Large intestine (tissue), 12 donors: ENCODE data around the gene ETV1. TPM values are rescaled to one million over a fixed set of nuclear protein-coding genes. Genes with fewer than 3 reads are reported as not detected.

Experiments
- DNase-seq, 2 donors: peaks; one replicate each; pipeline versions ENCODE4 v3.0.0 to v3.0.0-alpha.2; 2013
- H3K27ac ChIP-seq: one replicate; pipeline ENCODE4 v1.5.1; 2013; ENCODE audit warnings: low read length
- H3K27me3 ChIP-seq: 2 replicates; pipeline ENCODE4 v1.6.1; 2013; ENCODE audit warnings: low read length; ENCODE audit not compliant: control insufficient read depth, insufficient read depth
- H3K36me3 ChIP-seq: 2 replicates; pipeline ENCODE4 v1.6.1; 2013; ENCODE audit warnings: low read length; ENCODE audit not compliant: control insufficient read depth, insufficient read depth
- H3K4me1 ChIP-seq: one replicate; pipeline ENCODE4 v1.6.1; 2013; ENCODE audit warnings: low read length; ENCODE audit not compliant: control insufficient read depth, insufficient read depth
- H3K4me3 ChIP-seq: one replicate; pipeline ENCODE4 v1.5.1; 2013; ENCODE audit warnings: low read length
- H3K9me3 ChIP-seq: one replicate; pipeline ENCODE4 v1.6.1; 2013; ENCODE audit warnings: mild to moderate bottlenecking, low read depth, low read length, moderate library complexity; ENCODE audit not compliant: control insufficient read depth
- WGBS: methylation state at CpG from one replicate; pipeline ENCODE4 v1.1.5; 2013; ENCODE audit warnings: low lambda C conversion rate; ENCODE audit not compliant: insufficient coverage; 5-methylcytosine and 5-hydroxymethylcytosine counted together
- long read RNA-seq, 11 donors: transcript quantifications; one replicate each; lab custom pipeline, GENCODE V29; 2026
- polyA plus RNA-seq: library from polyadenylated mRNA; unstranded; fragments of 120-200 nt; gene quantifications from one replicate; pipeline ENCODE4 v1.2.1, GENCODE V29; 2013

ETV1 gene
- polyA plus RNA-seq: 30.6 TPM
- long read RNA-seq, donor 1, partial matches to known transcripts: 5 of 5 reads
- long read RNA-seq, donor 1, other reads (novel, unspliced or antisense): 0 of 5 reads
- long read RNA-seq, donor 2: 0 reads
- long read RNA-seq, donor 3: 0 reads
- long read RNA-seq, donor 4: 0 reads
- long read RNA-seq, donor 5, partial matches to known transcripts: 0 of 1 reads
- long read RNA-seq, donor 5, other reads (novel, unspliced or antisense): 0 of 1 reads
- long read RNA-seq, donor 6, partial matches to known transcripts: 0 of 1 reads
- long read RNA-seq, donor 6, other reads (novel, unspliced or antisense): 0 of 1 reads
- long read RNA-seq, donor 7: 0 reads
- long read RNA-seq, donor 8, partial matches to known transcripts: 0 of 1 reads
- long read RNA-seq, donor 8, other reads (novel, unspliced or antisense): 0 of 1 reads
- long read RNA-seq, donor 9: 0 reads
- long read RNA-seq, donor 10, partial matches to known transcripts: 0 of 1 reads
- long read RNA-seq, donor 10, other reads (novel, unspliced or antisense): 0 of 1 reads
- long read RNA-seq, donor 11: 0 reads

DNA sequence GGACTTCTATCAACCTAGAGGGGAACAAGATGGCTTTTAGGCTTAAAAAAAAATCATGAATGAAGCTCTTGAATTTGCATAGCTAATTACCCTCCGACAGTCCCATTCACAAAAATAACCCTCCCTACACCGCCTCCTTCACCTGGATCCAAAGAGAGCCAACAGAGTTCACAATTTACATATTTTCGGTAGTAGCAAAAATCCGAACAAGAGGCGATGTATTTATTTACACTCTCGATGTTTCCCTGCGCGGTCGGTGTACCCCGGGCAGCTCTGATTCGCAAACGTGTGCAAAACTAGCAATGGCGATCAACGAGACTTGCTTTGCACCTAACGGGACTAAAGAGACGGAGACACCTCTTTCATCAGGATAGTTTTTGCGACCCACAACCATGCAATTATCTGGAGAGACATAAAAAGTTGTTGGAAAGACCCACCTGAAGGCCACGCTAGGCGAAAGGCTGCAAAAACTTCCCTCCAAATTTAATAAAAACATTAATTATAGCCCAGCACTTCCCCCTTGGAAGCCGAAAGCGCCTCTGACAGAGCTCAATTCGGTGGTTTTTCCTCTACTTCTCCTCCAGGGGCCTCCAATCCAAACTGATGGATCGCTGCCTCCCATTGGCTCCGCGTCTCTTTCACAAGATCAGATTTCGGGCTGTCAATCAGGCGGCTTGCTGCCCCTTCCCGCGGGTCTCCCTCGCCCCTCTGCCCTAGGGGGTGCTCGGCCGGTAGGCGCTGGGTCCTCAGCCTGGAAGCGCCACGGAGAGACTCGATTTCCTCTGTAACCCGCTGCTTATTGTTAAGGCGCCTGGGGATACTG, at the start of gene ETV1:
ETV1 (minus strand) TSS at position 541 of the 823 bp plus-strand sequence. CDS start 614 bp downstream, outside the sequence.
- Histone ChIP-seq H3K9me3 (no peaks in the 10 kb centered on the region), H3K27ac (peak within 1 kb of the TSS; percentile 69)
- WGBS: no CpG with 5 or more reads among the region's 38 CpGs

DNA sequence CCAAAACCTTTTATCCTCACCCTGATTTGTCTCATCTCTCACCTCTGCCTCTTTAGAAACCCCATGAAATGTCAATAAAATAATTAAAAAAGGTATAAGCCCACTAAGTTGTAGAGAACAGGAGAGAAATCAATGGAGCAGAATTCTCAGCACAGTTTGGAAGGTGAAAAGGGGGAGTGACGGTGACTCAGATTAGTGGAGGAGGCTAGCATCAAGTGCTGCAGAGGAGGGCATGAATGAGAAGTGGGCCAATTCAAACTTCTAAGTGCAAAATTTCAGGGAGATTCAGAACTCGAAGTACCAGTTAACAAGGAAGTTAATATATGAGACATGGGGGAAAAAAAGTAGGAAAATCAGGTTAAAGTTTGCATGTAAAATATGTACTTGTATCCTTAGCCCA, 34.9 kb upstream of the ETV1 start:
- Histone ChIP-seq H3K27ac (no peak overlapping the region), H3K4me1 (no peaks in the 10 kb centered on the region), H3K36me3 (no peaks in the 10 kb centered on the region), H3K4me3 (no peak overlapping the region), H3K27me3 (no peaks in the 10 kb centered on the region), H3K9me3 (no peaks in the 10 kb centered on the region)
- no peak for DNase-seq
- WGBS: 80% methylated on average over 1 of the region's 2 CpGs

More for the DNA sequence above, at the start of gene ETV1:
- Histone ChIP-seq H3K27me3 (no peaks in the 10 kb centered on the region), H3K36me3 (no peaks in the 10 kb centered on the region), H3K4me3 (peak within 1 kb of the TSS; percentile 65), H3K4me1 (no peaks in the 10 kb centered on the region)
- peak; percentile 33 to 53 for DNase-seq

DNA sequence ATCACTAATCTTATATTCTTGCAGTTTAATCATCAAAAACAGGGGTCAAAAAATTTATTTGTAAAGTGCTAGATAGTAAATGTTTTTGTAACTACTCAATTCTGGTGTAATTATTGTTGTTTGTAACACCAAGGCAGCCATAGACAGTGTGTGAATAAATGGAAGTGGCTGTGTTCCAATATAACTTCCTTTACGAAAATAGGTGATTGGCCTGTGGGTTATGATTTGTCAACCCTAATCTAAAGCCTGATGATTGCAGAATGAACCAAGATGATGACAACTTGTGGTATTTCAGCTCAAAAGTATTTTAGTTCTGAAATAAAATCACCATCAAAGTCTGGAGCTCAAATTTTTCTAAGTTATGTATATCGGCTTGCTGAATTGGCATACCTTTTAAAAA, 34.4 kb upstream of the ETV1 start:
- H3K4me1 ChIP-seq: no peaks in the 10 kb centered on the region
- no peak overlapping the region for H3K4me3 ChIP-seq
- H3K9me3 ChIP-seq: no peaks in the 10 kb centered on the region
- H3K27ac ChIP-seq: no peak overlapping the region
- no peak for DNase-seq
- H3K36me3 ChIP-seq: no peaks in the 10 kb centered on the region
- 100% methylated on average over 1 of the region's 2 CpGs for WGBS
- no peaks in the 10 kb centered on the region for H3K27me3 ChIP-seq

DNA sequence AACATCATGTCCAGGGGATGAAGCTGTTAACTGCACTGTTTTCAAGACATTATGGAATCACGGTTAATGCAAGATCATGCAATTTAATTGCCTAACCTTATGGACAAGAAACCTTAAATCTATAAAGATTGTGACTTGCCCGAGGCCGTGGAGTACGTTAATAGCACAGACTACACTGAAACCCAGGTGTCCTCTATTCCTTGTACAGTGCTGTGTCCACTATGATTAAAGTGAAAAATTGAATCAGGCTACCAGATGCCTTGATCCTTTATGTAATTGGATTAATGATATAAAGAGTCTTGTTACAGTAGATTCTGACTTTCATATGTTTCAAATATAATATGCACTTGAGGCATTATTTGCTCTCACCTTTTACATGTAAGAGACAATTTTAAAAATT, 33.9 kb upstream of the ETV1 start:
- no CpG with 5 or more reads among the region's 4 CpGs for WGBS
- H3K9me3 ChIP-seq: no peaks in the 10 kb centered on the region
- DNase-seq: no peak
- no peaks in the 10 kb centered on the region for H3K4me1 ChIP-seq
- no peak overlapping the region for H3K27ac ChIP-seq
- H3K36me3 ChIP-seq: no peaks in the 10 kb centered on the region
- H3K27me3 ChIP-seq: no peaks in the 10 kb centered on the region
- no peak overlapping the region for H3K4me3 ChIP-seq

- DNase-seq: no peak
- Histone ChIP-seq H3K4me1 (no peaks in the 10 kb centered on the region), H3K9me3 (no peaks in the 10 kb centered on the region), H3K36me3 (no peaks in the 10 kb centered on the region), H3K27me3 (no peaks in the 10 kb centered on the region), H3K27ac (no peak overlapping the region), H3K4me3 (no peak overlapping the region)
- whole genome bisulfite sequencing: 67% methylated on average over 1 of the region's 3 CpGs
Measured at GRCh38 chr7:14021069-14021468, 31.6 kb upstream of the ETV1 start.

DNA sequence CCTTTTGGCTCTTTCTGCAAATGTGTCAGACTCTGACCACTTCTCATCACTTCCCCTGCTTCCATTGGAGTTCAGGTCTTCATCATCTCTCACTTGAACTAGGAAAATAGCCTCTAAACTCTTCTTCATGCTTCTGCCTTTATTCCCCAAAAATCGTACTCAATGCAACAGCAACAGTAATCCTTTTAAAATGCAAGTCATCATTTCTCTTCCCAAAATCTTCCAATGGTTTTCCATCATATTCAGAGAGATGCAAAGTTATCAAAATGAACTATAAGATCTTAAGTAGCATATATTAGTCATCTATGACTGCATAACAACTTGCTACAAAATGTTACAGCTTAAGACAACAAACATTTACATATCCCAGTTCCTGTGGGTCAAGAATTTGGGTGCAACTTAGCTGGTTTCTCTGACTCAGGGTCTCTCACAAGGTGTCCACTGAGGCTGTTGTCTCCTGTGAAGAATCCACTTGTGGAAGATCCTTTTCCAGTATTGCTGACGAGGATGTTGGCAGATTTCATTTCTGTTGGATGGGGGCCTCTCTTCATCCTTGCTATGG, 31.0 kb upstream of the ETV1 start:
- Histone ChIP-seq H3K4me1 (no peaks in the 10 kb centered on the region), H3K36me3 (no peaks in the 10 kb centered on the region), H3K27ac (no peak overlapping the region), H3K4me3 (no peak overlapping the region), H3K9me3 (no peaks in the 10 kb centered on the region), H3K27me3 (no peaks in the 10 kb centered on the region)
- WGBS: no CpG with 5 or more reads among the region's 2 CpGs
- DNase-seq: no peak

DNA sequence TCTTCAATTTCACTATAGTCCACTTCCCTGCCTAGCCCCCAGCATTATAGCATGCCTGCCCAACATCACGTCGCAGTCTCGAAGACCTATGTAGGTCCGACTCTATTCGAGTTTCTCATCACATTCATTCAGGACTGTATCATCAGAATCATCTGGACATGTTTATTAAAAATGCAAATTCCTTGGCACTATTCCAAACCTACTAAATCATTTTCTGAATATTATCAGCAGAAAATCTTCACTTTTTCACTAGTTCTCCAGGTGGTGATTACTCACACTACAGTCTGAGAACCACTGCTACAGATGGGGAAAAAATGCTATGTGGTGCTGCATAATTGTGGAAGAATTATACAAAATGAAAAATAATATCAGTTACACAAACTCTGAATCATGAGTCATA, 29.3 kb upstream of the ETV1 start:
- no peaks in the 10 kb centered on the region for H3K4me1 ChIP-seq
- WGBS: no CpG with 5 or more reads among the region's 5 CpGs
- no peak overlapping the region for H3K27ac ChIP-seq
- H3K4me3 ChIP-seq: no peak overlapping the region
- no peak for DNase-seq
- H3K27me3 ChIP-seq: no peaks in the 10 kb centered on the region
- no peaks in the 10 kb centered on the region for H3K9me3 ChIP-seq
- no peaks in the 10 kb centered on the region for H3K36me3 ChIP-seq

- DNase-seq: no peak
- H3K9me3 ChIP-seq: no peaks in the 10 kb centered on the region
- H3K36me3 ChIP-seq: no peaks in the 10 kb centered on the region
- 100% methylated on average over 1 of the region's 2 CpGs for WGBS
- H3K27me3 ChIP-seq: no peaks in the 10 kb centered on the region
- no peaks in the 10 kb centered on the region for H3K4me1 ChIP-seq
- no peak overlapping the region for H3K27ac ChIP-seq
- no peak overlapping the region for H3K4me3 ChIP-seq
Measured at GRCh38 chr7:14016950-14017349, 27.5 kb upstream of the ETV1 start.

DNA sequence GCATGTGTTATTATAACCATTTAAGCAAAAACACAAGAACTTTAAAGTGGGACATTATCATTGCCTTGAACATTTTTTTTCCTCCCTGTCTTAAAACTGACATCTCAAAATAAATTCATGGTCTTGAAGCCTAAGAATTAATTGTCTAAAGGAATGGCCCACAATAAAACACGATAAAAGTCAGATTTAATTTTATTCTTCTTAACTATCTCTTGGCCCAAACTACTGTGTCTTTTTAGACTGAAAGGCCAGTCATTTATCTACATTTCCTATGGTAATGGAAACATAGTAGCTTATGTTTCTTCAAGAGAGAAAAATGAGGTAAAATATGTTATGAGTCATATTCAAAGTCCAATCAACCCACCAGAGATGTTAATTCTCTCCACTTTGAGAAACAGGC, 24.4 kb upstream of the ETV1 start:
- Histone ChIP-seq H3K9me3 (no peaks in the 10 kb centered on the region), H3K36me3 (no peaks in the 10 kb centered on the region), H3K4me1 (no peaks in the 10 kb centered on the region), H3K27ac (no peak overlapping the region), H3K27me3 (no peaks in the 10 kb centered on the region), H3K4me3 (no peak overlapping the region)
- DNase-seq: no peak
- no CpG with 5 or more reads among the region's 1 CpG for WGBS
